ENCODE measurements around the gene DDX49.

DDX49 gene

GRCh38 chr19:18928018-18928805 lies 8.7 kb downstream of the DDX49 start:
- no peak for TF ChIP-seq CTCF (IDR thresholded peaks at IDR 0.05; ENCODE audit: low read depth, low read length, missing control alignments)
- no peak for DNase-seq (ENCODE audit: extremely low read depth, low read depth)
- H3K4me3 ChIP-seq (replicated peaks; ENCODE audit: low read depth, low read length): no peak overlapping the region

- no peak for DNase-seq (ENCODE audit: extremely low read depth, low read depth)
- TF ChIP-seq CTCF (IDR thresholded peaks at IDR 0.05; ENCODE audit: low read depth, low read length, missing control alignments): no peak
- no peak overlapping the region for H3K4me3 ChIP-seq (replicated peaks; ENCODE audit: low read depth, low read length)
Observed at GRCh38 chr19:18929311-18929710, 9.8 kb downstream of the DDX49 start.

GRCh38 chr19:18931316-18932162 lies 12.0 kb downstream of the DDX49 start:
- no peak for DNase-seq (ENCODE audit: extremely low read depth, low read depth)
- no peak overlapping the region for H3K4me3 ChIP-seq (replicated peaks; ENCODE audit: low read depth, low read length)
- no peak for TF ChIP-seq CTCF (IDR thresholded peaks at IDR 0.05; ENCODE audit: low read depth, low read length, missing control alignments)

GRCh38 chr19:18932216-18932841 lies 12.8 kb downstream of the DDX49 start:
- DNase-seq (ENCODE audit: extremely low read depth, low read depth): no peak
- no peak for TF ChIP-seq CTCF (IDR thresholded peaks at IDR 0.05; ENCODE audit: low read depth, low read length, missing control alignments)
- no peak overlapping the region for H3K4me3 ChIP-seq (replicated peaks; ENCODE audit: low read depth, low read length)

- TF ChIP-seq CTCF (IDR thresholded peaks at IDR 0.05; ENCODE audit: low read depth, low read length, missing control alignments): no peak
- no peak for DNase-seq (ENCODE audit: extremely low read depth, low read depth)
- H3K4me3 ChIP-seq (replicated peaks; ENCODE audit: low read depth, low read length): no peak overlapping the region
Observed at GRCh38 chr19:18933297-18933696, 13.8 kb downstream of the DDX49 start.

- H3K4me3 ChIP-seq (replicated peaks; ENCODE audit: low read depth, low read length): peak overlapping the region; percentile 85
- no peak for TF ChIP-seq CTCF (IDR thresholded peaks at IDR 0.05; ENCODE audit: low read depth, low read length, missing control alignments)
- DNase-seq (ENCODE audit: extremely low read depth, low read depth): no peak
Observed at GRCh38 chr19:18939163-18939562, 19.6 kb downstream of the DDX49 start.

All from HFF-Myc (cell line).